IPS-20b (cell line): Measurements from ENCODE around the gene KLHDC8B.

Experiments used
- H3K27ac ChIP-seq: one replicate; pipeline ENCODE4 v1.5.1; 2013; ENCODE audit warnings: low read length
- H3K27me3 ChIP-seq: 2 replicates; pipeline ENCODE4 v1.6.1; 2013; ENCODE audit warnings: mild to moderate bottlenecking, low read length, inconsistent platforms; ENCODE audit not compliant: insufficient read depth
- H3K36me3 ChIP-seq: 2 replicates; pipeline ENCODE4 v1.6.1; 2013; ENCODE audit warnings: low read depth, mild to moderate bottlenecking, inconsistent platforms, low read length, moderate library complexity; ENCODE audit not compliant: insufficient read depth
- H3K4me1 ChIP-seq: 2 replicates; pipeline ENCODE4 v1.6.1; 2013; ENCODE audit warnings: mild to moderate bottlenecking, control low read depth, inconsistent platforms, low read length, moderate library complexity; ENCODE audit not compliant: insufficient read depth
- H3K4me3 ChIP-seq: 2 replicates; pipeline ENCODE4 v1.5.1; 2013; ENCODE audit warnings: mild to moderate bottlenecking, low read length, inconsistent platforms
- H3K9ac ChIP-seq: 2 replicates; pipeline ENCODE4 v1.6.1; 2013; ENCODE audit warnings: low read depth, mild to moderate bottlenecking, inconsistent platforms, low read length, moderate library complexity
- H3K9me3 ChIP-seq: 2 replicates; pipeline ENCODE4 v1.6.1; 2013; ENCODE audit warnings: mild to moderate bottlenecking, low read depth, low read length, inconsistent platforms; ENCODE audit not compliant: insufficient read depth

KLHDC8B gene

DNA sequence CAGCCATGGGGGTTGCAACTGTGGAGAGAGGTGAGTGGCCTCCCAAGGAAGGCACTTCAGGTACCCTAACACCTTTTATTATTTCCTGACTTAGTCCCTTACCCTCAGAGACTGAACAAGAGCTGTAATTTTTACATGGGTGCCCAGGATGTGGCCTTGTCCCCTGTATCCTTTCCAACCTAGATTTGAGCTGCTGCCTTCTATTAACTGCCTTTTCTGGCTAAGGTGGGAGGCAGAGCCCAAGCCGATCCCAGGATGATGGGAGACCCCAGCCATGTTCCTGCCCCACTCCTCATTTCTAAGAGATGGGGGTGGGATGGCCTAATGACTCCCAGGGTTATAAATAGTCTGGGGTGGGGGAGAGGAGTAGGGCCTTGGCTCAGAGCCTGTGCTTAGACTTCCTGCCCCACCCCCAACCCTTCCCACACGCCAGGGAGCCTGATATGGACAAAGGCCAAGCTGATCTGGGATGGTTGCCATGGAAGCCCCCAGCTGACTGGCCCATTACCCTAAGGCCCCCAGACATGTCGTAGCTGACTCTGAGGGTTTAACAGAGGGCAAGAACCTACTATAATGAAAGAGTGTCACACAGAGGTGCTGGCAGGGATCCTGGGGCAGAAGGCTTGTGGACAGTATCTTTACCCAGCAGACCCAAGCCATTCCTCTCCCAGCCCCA, 1.9 kb downstream of the KLHDC8B start:
- Histone ChIP-seq H3K4me3 (peak overlapping the region; percentile 55; the same call in 1 of the 2 replicates), H3K27ac (no peak overlapping the region), H3K36me3 (peaks cover 6% of the 10 kb centered on the region; the same call in 1 of the 2 replicates), H3K4me1 (peaks cover 12% of the 10 kb centered on the region; the same call in 1 of the 2 replicates), H3K9me3 (no peaks in the 10 kb centered on the region), H3K27me3 (no peaks in the 10 kb centered on the region), H3K9ac (peak overlapping the region; percentile 36; the same call in 1 of the 2 replicates)

- H3K9me3 ChIP-seq = no peaks in the 10 kb centered on the region
- H3K27me3 ChIP-seq = no peaks in the 10 kb centered on the region
- H3K4me1 ChIP-seq = peaks cover 12% of the 10 kb centered on the region; the same call in 1 of the 2 replicates
- peaks cover 6% of the 10 kb centered on the region; the same call in 1 of the 2 replicates for H3K36me3 ChIP-seq
- peak overlapping the region; percentile 55; the same call in 1 of the 2 replicates for H3K4me3 ChIP-seq
- H3K27ac ChIP-seq = no peak overlapping the region
- H3K9ac ChIP-seq = peak overlapping the region; percentile 36; the same call in 1 of the 2 replicates
Observed at GRCh38 chr3:49173792-49174170, 2.4 kb downstream of the KLHDC8B start.

DNA sequence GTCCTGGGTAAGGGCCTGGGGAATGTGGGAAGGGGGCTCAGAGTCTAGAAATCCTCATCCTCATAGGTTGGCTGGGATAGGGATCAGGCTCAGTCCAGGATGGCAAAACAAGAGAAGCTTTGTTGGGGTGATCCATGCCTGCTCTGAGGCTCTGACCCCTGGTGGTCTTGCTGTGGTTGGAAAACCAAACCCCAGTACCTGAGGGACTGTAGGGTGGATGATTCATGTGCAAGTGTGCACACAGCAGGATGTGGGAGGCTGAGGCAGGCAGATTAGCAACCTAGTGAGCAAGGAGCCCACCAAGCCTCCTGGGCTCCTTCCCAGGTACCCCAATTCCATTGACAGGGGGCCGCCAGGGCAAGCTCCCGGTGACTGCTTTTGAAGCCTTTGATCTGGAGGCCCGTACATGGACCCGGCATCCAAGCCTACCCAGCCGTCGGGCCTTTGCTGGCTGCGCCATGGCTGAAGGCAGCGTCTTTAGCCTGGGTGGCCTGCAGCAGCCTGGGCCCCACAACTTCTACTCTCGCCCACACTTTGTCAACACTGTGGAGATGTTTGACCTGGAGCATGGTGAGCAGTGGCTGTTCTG, 3.1 kb downstream of the KLHDC8B start:
- no peak overlapping the region; the same call in 1 of the 2 replicates for H3K9ac ChIP-seq
- no peaks in the 10 kb centered on the region for H3K9me3 ChIP-seq
- peaks cover 6% of the 10 kb centered on the region; the same call in 1 of the 2 replicates for H3K36me3 ChIP-seq
- H3K4me3 ChIP-seq = no peak overlapping the region; the same call in 1 of the 2 replicates
- H3K4me1 ChIP-seq = peaks cover 12% of the 10 kb centered on the region; the same call in 1 of the 2 replicates
- H3K27me3 ChIP-seq = no peaks in the 10 kb centered on the region
- H3K27ac ChIP-seq = no peak overlapping the region

DNA sequence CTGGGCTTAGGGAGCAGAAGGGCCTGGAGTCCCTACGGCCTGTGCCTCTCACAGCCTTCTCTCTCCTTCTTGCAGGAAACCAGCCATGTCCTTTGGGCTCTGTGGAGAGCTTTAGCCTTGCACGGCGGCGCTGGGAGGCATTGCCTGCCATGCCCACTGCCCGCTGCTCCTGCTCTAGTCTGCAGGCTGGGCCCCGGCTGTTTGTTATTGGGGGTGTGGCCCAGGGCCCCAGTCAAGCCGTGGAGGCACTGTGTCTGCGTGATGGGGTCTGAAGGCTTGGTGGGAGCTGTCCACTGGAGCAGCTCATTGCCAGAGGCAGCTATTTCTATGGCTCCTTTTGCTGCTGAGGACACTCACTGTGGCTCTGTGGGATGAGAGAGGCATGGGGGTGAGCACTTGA, 4.1 kb downstream of the KLHDC8B start:
- peaks cover 12% of the 10 kb centered on the region; the same call in 1 of the 2 replicates for H3K4me1 ChIP-seq
- peaks cover 6% of the 10 kb centered on the region; the same call in 1 of the 2 replicates for H3K36me3 ChIP-seq
- no peak overlapping the region for H3K4me3 ChIP-seq
- no peaks in the 10 kb centered on the region for H3K27me3 ChIP-seq
- H3K9me3 ChIP-seq = no peaks in the 10 kb centered on the region
- no peak overlapping the region for H3K27ac ChIP-seq
- H3K9ac ChIP-seq = no peak overlapping the region

DNA sequence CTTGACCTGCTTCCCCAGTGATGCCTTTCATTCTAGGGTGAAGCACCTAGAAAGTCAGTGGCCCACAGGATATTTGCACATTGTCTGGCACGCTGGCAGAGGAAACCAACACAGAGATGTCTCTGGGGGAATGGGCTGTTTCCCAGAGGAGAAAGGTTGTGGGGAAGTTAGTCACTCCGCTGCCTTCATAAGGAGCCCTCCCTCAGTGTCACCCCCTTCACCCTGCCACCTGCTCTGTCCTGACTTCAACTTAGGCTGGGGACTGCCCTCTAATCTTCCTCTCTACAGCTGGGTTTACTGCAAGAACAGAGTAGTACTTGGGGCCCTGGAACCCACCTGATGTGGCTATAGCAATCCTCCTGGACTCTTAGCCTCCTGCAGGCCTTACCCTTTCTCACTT, 5.7 kb downstream of the KLHDC8B start:
- Histone ChIP-seq H3K4me1 (peaks cover 10% of the 10 kb centered on the region; the same call in 1 of the 2 replicates), H3K9me3 (no peaks in the 10 kb centered on the region), H3K27me3 (no peaks in the 10 kb centered on the region), H3K27ac (no peak overlapping the region), H3K36me3 (peaks cover 6% of the 10 kb centered on the region; the same call in 1 of the 2 replicates), H3K9ac (no peak overlapping the region), H3K4me3 (no peak overlapping the region)

DNA sequence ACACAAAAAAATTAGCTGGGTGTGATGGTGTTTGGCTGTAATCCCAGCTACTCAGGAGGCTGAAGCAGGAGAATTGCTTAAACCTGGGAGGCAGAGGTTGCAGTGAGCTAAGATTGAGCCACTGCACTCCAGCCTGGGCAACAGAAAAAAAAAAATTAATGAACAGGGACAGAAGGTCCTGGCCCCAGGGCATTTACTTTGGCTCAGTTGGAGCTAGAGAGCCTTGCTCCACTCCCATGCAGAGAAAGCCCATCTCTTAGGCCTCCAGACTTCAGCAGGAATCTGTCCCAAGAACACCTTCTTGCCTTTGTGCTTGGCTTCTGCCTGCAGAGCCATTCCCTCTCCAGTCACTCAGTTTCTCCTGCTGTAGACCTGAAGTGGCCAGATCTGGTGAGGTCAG, 8.7 kb downstream of the KLHDC8B start:
- H3K27me3 ChIP-seq = no peaks in the 10 kb centered on the region
- H3K9me3 ChIP-seq = no peaks in the 10 kb centered on the region
- H3K36me3 ChIP-seq = peaks cover 6% of the 10 kb centered on the region; the same call in 1 of the 2 replicates
- H3K27ac ChIP-seq = no peak overlapping the region
- H3K9ac ChIP-seq = no peak overlapping the region
- no peaks in the 10 kb centered on the region for H3K4me1 ChIP-seq
- no peak overlapping the region for H3K4me3 ChIP-seq

DNA sequence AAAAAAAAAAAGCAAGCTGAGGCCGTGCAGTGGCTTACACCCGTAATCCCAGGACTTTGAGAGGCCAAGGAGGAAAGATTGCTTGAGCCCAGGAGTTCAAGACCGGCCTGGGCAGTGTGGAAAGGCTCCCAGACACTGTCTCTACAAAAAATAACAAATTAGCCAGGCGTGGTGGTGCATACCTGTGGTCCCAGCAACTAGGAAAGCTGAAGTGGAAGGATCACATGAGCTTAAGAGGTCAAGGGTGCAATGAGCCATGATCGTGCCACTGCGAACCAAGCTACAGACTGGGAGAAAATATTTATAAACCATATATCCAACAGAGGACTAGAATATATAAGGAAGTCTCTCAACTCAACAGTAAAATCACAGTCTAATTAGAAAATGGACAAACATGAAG, 10.0 kb downstream of the KLHDC8B start:
- Histone ChIP-seq H3K9ac (no peak overlapping the region), H3K27ac (no peak overlapping the region), H3K36me3 (no peaks in the 10 kb centered on the region), H3K27me3 (no peaks in the 10 kb centered on the region), H3K9me3 (no peaks in the 10 kb centered on the region), H3K4me3 (no peak overlapping the region), H3K4me1 (no peaks in the 10 kb centered on the region)

GRCh38 chr3:49182682-49183081, 11.3 kb downstream of the KLHDC8B start:
- Histone ChIP-seq H3K36me3 (no peaks in the 10 kb centered on the region), H3K4me1 (no peaks in the 10 kb centered on the region), H3K4me3 (no peak overlapping the region), H3K9ac (no peak overlapping the region), H3K27me3 (no peaks in the 10 kb centered on the region), H3K9me3 (no peaks in the 10 kb centered on the region), H3K27ac (no peak overlapping the region)

DNA sequence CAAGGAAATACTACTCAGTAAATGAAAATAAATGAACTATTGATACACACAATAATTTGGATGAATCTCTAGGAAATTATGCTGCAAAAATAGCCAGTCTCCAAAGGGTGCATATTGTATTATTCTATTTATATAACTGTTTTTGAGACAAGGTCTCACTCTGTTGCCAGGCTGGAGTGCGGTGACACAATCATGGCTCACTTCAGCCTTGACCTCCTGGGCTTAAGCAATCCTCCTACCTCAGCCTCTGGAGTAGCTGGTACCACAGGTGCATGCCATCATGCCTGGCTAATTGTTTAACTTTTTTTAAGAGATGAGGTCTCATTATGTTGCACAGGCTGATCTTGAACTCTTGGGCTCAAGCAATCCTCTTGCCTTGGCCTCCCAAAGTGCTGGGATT, 12.5 kb downstream of the KLHDC8B start:
- Histone ChIP-seq H3K4me3 (no peak overlapping the region), H3K9ac (no peak overlapping the region), H3K27me3 (no peaks in the 10 kb centered on the region), H3K36me3 (no peaks in the 10 kb centered on the region), H3K9me3 (no peaks in the 10 kb centered on the region), H3K27ac (no peak overlapping the region), H3K4me1 (no peaks in the 10 kb centered on the region)

DNA sequence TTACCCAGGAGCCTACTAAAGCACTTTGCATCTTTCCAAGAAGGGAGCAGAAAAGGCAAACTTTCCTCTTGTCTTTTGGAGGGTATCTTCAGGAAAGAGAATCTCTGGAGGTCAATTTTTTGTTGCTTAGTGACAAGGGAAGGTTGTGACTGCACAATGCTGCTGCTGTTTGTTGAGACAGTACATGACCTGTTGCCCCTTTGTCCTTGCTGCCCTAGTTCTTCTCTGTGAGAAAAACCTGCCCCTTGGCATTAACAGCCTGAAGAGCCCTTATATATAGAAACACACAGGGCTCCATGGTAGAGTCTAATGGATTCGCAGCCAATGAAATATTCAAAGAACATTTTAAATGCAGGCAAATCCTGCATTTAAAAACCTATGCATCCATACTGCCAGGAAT, 20.3 kb downstream of the KLHDC8B start:
- no peaks in the 10 kb centered on the region for H3K9me3 ChIP-seq
- H3K4me3 ChIP-seq = no peak overlapping the region
- H3K36me3 ChIP-seq = no peaks in the 10 kb centered on the region
- H3K4me1 ChIP-seq = no peaks in the 10 kb centered on the region
- H3K9ac ChIP-seq = no peak overlapping the region
- H3K27me3 ChIP-seq = no peaks in the 10 kb centered on the region
- no peak overlapping the region for H3K27ac ChIP-seq

DNA sequence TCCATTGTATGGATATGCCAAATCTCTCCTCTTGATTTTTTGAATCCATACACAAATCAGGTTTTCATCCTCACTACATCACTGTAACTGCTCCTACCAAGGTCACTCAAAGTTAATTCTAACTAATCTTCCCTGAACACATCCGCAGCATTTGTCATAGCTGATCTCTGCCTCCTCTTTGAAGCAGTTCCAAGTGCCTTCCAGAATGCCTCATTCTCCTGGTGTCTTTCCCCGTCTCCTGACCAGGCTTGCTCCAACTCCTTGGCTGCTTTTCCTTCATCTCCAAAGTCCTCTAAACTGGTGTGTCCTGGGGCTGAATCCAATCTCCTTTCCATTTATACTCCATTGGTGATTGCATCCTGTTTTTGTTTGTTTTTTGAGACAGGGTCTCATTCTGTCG, 26.8 kb downstream of the KLHDC8B start:
- Histone ChIP-seq H3K9me3 (no peaks in the 10 kb centered on the region), H3K9ac (no peak overlapping the region), H3K4me1 (no peaks in the 10 kb centered on the region), H3K4me3 (no peak overlapping the region), H3K27me3 (no peaks in the 10 kb centered on the region), H3K27ac (no peak overlapping the region), H3K36me3 (no peaks in the 10 kb centered on the region)

- Histone ChIP-seq H3K36me3 (no peaks in the 10 kb centered on the region), H3K9ac (no peak overlapping the region), H3K4me1 (no peaks in the 10 kb centered on the region), H3K4me3 (no peak overlapping the region), H3K27ac (no peak overlapping the region), H3K27me3 (no peaks in the 10 kb centered on the region), H3K9me3 (no peaks in the 10 kb centered on the region)
Observed at GRCh38 chr3:49198611-49199230, 27.3 kb downstream of the KLHDC8B start.
